VCaP (cell line): Measurements from ENCODE around the gene SPATA2.
"Not testable (repeated sequence)": the region's sequence is repeated elsewhere in the genome, so short reads cannot be mapped to it uniquely, and the experiment has no call there.

Experiments used
- H3K27ac ChIP-seq: fragments of 450-650 bp; 2 replicates; pipeline ENCODE4 v1.5.1; 2017
- TF ChIP-seq, protein P1 (sequence below): fragments of 450-650 bp; conservative IDR thresholded peaks from 2 replicates; pipeline ENCODE4 v1.5.1; 2017; ENCODE audit warnings: mild to moderate bottlenecking, moderate library complexity

SPATA2 gene

DNA sequence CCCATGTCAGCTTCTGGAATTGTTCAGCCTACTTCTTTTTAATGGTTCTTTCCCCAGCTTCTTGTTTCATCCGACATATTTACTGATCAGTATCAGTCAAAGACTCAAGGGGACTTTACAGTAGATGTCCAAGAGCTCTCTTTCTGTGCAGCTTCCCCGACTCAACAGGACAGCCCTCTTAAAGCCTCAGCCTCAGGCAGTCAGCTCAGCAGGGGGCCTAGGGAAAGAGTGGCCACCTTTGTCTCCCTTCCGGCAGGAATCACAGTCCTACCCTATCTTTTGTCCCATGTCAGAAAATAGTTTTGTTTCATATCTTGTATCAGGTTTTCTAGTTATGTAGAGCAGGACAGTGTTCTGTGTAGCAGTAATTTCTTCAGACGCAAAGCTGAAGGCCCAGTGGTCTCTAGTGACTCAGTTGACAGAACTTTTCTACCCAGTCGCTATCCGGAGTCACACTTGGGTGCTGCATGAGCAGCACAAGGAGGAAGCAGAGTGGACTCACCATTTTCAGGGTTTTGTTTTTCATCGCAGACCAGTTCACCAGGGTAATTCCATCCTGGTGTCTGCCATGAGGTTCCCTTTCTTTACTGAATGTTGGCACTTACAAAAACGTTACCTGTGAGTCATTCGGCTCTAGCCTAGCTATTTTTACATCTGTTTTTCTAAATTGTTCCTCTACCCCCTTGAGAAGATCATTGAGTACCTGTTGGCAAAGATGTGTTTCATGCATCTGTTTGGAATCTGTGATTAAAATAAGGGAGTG, 47.7 kb downstream of the SPATA2 start:
- H3K27ac ChIP-seq = no peak overlapping the region
- TF ChIP-seq, protein P1, sequence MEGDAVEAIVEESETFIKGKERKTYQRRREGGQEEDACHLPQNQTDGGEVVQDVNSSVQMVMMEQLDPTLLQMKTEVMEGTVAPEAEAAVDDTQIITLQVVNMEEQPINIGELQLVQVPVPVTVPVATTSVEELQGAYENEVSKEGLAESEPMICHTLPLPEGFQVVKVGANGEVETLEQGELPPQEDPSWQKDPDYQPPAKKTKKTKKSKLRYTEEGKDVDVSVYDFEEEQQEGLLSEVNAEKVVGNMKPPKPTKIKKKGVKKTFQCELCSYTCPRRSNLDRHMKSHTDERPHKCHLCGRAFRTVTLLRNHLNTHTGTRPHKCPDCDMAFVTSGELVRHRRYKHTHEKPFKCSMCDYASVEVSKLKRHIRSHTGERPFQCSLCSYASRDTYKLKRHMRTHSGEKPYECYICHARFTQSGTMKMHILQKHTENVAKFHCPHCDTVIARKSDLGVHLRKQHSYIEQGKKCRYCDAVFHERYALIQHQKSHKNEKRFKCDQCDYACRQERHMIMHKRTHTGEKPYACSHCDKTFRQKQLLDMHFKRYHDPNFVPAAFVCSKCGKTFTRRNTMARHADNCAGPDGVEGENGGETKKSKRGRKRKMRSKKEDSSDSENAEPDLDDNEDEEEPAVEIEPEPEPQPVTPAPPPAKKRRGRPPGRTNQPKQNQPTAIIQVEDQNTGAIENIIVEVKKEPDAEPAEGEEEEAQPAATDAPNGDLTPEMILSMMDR = no peak

DNA sequence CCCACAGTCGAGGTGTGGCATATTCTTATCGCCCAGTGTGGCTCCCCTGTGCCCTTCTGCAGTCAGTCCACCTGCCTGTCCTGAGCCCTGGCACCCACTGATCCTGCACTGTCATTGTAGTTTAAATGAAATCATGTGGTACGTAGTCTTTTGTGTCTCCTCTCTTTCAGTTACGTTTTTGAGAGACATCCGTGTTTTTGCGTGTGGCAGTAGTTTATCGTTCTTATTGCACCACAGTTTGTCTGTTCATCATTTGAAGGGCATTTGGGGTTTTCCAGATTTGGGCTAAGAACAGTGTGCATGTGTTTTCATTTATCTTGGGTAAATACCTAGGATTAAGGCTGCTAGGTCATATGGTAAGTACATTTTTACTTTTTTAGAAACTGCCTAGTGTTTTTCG, 49.3 kb downstream of the SPATA2 start:
- H3K27ac ChIP-seq = no peak overlapping the region
- TF ChIP-seq, protein P1 = 0 out of 2 replicates have a peak, but pooled peaks have one; percentile 1

DNA sequence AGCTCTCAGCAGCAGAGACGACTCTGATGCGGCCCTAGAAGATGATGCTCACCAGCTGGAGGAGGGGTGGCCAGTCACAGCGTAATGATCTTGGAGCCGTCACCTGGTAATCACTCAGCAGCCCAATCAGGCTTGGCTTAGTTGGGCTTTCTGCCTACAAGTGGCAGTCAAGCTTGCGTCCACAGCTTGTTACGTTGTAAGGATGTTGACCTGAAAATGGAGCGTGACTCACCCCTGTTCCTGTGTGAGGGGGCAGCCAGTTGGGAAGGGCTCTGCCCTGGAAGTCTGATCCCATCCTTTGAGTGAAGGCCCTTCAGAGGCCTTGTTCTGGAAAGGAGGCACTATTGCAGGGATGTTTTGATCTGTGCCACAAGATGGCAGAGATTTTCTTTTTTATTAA, 49.8 kb downstream of the SPATA2 start:
- H3K27ac ChIP-seq = no peak overlapping the region
- TF ChIP-seq, protein P1 = 0 out of 2 replicates have a peak, but pooled peaks have one; percentile 10

DNA sequence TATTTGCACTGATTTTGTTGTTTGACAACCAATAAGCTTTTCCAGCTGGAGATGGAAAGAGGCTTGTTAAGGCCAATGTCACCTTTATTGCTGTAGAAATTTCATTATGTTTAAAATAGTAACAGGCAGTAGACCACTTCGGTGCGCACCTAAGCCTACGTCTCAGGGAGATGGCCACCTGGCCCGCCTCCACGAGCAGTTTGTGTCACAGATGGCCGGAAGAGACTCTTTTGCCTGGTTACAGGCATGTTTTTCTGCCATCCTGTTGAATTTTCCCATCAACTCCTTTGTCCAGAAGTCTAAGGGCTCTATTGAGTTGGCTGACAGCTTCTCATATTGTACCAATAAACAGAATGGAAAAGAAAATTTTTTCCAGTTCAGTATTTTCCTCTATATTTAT, 51.7 kb downstream of the SPATA2 start:
- TF ChIP-seq, protein P1 = no peak
- no peak overlapping the region for H3K27ac ChIP-seq

DNA sequence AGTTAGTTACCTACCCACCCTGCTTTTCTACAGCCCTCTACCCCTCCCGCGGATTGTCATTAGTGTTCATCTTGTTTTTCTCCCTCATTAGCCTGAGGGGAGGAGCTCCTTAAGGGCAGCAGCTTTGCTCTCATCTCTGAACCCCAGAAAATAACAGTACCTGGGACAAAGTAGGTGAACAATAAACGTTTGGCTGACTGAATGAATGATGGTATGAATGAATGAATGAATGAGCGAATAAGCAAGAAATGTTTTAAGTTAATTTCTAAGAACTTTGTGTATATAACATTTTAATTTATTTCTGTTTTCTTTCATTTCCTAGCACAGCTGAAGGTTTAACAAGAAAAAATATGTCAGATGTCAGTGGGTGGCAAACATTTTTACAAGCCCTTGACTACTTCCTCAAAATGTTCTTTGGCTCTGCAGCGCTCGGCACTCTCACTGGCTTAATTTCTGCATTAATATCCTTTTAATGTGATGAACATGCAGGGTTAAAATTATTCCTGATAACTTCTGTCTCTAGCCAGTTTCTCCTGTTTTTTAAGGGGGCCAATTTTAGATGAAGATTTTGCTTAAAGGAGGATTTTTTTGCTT, 52.6 kb downstream of the SPATA2 start:
- TF ChIP-seq, protein P1 = no peak

DNA sequence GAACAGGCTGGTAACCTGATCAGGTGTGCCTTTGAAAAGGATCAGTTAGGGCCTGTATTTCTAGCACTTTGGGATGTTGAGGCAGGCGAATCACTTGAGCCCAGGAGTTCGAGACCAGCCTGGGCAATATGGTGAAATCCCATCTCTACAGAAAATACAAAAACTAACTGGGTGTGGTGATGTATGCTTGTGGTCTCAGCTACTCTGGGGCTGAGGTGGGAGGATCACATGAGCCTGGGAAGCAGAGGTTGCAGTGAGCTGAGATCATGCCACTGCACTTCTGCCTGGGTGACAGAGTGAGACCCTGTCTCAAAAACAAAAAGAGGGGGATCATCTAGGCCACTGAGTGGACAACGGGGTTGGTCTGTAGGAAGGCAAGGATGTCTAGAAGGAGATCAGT, 54.1 kb downstream of the SPATA2 start:
- not testable (repeated sequence) for H3K27ac ChIP-seq

More for the DNA sequence above, 52.6 kb downstream of the SPATA2 start:
- no peak overlapping the region for H3K27ac ChIP-seq

DNA sequence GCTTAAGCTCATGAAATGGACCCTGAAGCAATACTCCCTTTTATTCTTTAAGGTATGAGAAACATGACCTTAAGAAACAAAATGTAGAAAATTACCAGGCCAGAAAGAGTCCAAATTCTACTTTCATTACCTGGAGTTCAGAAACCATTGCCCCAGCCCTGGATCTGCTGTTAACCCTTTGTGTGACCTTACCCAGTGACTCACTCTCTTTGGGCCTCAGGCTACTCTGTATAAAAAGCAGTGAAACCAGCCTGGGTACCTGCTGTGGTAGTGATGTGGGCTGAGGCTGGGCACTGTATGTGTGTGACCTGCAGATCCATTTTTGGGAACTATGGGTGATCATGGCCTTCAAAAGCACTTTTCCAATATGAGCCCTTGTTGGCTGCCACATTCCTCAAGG, 55.5 kb downstream of the SPATA2 start:
- H3K27ac ChIP-seq = no peak overlapping the region
- TF ChIP-seq, protein P1 = no peak

DNA sequence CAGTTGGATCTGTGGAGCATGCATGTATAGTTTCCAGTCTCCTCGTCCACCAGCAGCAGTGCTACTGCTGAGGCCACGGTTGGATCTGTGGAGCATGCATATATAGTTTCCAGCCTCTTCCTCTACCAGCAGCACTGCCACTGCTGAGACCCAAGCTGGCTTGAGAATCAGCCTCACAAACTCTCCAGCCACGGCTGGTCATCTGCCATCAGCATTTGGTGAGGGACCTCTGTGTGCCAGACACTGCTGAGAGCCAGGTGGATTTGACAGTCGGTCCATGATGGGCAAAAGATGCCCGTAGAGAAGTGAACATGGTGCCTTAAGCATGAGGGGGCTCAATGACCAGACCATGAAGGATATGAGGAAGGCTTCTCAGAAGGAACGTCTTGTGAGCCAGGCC, 56.3 kb downstream of the SPATA2 start:
- TF ChIP-seq, protein P1 = no peak
- H3K27ac ChIP-seq = no peak overlapping the region
